ENCODE data around the gene CSNK1E. TPM values are rescaled to one million over a fixed set of nuclear protein-coding genes. Genes with fewer than 3 reads are reported as not detected.

CSNK1E gene
- total and polyA plus RNA-seq, 9 of the 15 experiments (the other 6 are each of a cell fraction or from before 2014, with no cell fraction given), result 2.7 to 70.0 (median 41.3) TPM

- no peak overlapping the region for H3K27ac ChIP-seq (ENCODE audit: extremely low read depth, low read depth, low read length)
- no peaks in the 10 kb centered on the region for H3K9me1 ChIP-seq (ENCODE audit: control insufficient read depth, insufficient read depth, low read length)
- POLR2A ChIA-PET, result no interaction called here
- intact Hi-C loops (cut with micrococcal nuclease) (no loop called here), in situ Hi-C loops (cut with MboI) (no loop called here)
- H3K9me3 ChIP-seq (replicated peaks; ENCODE audit: control insufficient read depth, insufficient read depth, low read depth, low read length), result no peaks in the 10 kb centered on the region
- H3K4me2 ChIP-seq (ENCODE audit: insufficient read depth, low read length), result no peak overlapping the region
- CTCF ChIA-PET (ENCODE audit: low intra/inter-chr PET ratio), result no interaction called here
- peaks cover 3 to 10% of the 10 kb centered on the region in 2 experiments; a peak in 3 of 5 replicates for H3K4me1 ChIP-seq (replicated peaks in 1 of 2; ENCODE audit: control insufficient read depth in 2 of 2, insufficient read depth in 2 of 2, low read length in 2 of 2)
- BruUV-seq (replicated peaks), result no TSS peak
- no peak overlapping the region for H2AFZ ChIP-seq (ENCODE audit: low read depth, low read length)
- ATAC-seq (no peak), DNase-seq (ENCODE audit: extremely low read depth in 1 of 4, low spot score in 3 of 4) (peak in 1 of 4 experiments; percentile 15), FAIRE-seq (no peak)
- H3K9ac ChIP-seq (ENCODE audit: insufficient read depth in 1 of 2, low read depth in 2 of 2, low read length in 2 of 2), result no peak overlapping the region
- H3K36me3 ChIP-seq (ENCODE audit: control insufficient read depth, insufficient read depth, low read length), result peaks cover 22% of the 10 kb centered on the region; the same call in 2 of the 3 replicates
- 50% methylated on average over 2 of the region's 4 CpGs for WGBS (ENCODE audit: insufficient coverage, low coverage, missing lambda C conversion rate)
- 0 out of 2 replicates have a peak, but pooled peaks cover 7% of the 10 kb centered on the region for H4K20me1 ChIP-seq (replicated peaks; ENCODE audit: control insufficient read depth, insufficient read depth, low read length)
- H3K27me3 ChIP-seq (ENCODE audit: control insufficient read depth in 2 of 2, insufficient read depth in 2 of 2, low read length in 2 of 2), result no peaks in the 10 kb centered on the region
- no peaks in the 10 kb centered on the region for H3K79me2 ChIP-seq (ENCODE audit: control insufficient read depth, insufficient read depth, low read length)
- no peak overlapping the region for H3K4me3 ChIP-seq
- TF ChIP-seq CHAMP1 (IDR thresholded peaks at IDR 0.05), result no peak
- TF ChIP-seq PRPF4 (IDR thresholded peaks at IDR 0.05; ENCODE audit: insufficient read depth, low read depth, low read length, poor library complexity, severe bottlenecking), result no peak
- no peak for TF ChIP-seq AFF4 (CRISPR knock-in tag; IDR thresholded peaks at IDR 0.05)
- TF ChIP-seq CBFA2T3 (IDR thresholded peaks at IDR 0.05), result peak; percentile 59
- no peak for TF ChIP-seq NBN (IDR thresholded peaks at IDR 0.05; ENCODE audit: low read depth)
- peak; percentile 18; the same call in 1 of the 2 replicates for TF ChIP-seq CBFA2T2 (conservative IDR thresholded peaks at IDR 0.05)
- TF ChIP-seq RBM15 (IDR thresholded peaks at IDR 0.05; ENCODE audit: insufficient read depth, low read length), result no peak
- TF ChIP-seq ZBTB1 (CRISPR knock-in tag; IDR thresholded peaks at IDR 0.05; ENCODE audit: borderline replicate concordance, low read depth), result no peak
- TF ChIP-seq TCF3 (CRISPR knock-in tag; IDR thresholded peaks at IDR 0.05), result peak; percentile 38
- 0 out of 2 replicates have a peak, but pooled peaks have one; percentile 5 for TF ChIP-seq TAL1 (IDR thresholded peaks at IDR 0.05)
- TF ChIP-seq MYBL2 (IDR thresholded peaks at IDR 0.05; ENCODE audit: low read depth), result no peak
- TF ChIP-seq MYBL2 (CRISPR knock-in tag; IDR thresholded peaks at IDR 0.05; ENCODE audit: borderline replicate concordance), result no peak
- TF ChIP-seq RNF219 (CRISPR knock-in tag; IDR thresholded peaks at IDR 0.05), result no peak
- TF ChIP-seq SUPT5H (IDR thresholded peaks at IDR 0.05), result no peak
Measured at GRCh38 chr22:38244106-38244505, 73.1 kb downstream of the CSNK1E start.
